Measurements from ENCODE around the gene EVC.
"Not testable (repeated sequence)": the region's sequence is repeated elsewhere in the genome, so short reads cannot be mapped to it uniquely, and the experiment has no call there.

The EVC gene

DNA sequence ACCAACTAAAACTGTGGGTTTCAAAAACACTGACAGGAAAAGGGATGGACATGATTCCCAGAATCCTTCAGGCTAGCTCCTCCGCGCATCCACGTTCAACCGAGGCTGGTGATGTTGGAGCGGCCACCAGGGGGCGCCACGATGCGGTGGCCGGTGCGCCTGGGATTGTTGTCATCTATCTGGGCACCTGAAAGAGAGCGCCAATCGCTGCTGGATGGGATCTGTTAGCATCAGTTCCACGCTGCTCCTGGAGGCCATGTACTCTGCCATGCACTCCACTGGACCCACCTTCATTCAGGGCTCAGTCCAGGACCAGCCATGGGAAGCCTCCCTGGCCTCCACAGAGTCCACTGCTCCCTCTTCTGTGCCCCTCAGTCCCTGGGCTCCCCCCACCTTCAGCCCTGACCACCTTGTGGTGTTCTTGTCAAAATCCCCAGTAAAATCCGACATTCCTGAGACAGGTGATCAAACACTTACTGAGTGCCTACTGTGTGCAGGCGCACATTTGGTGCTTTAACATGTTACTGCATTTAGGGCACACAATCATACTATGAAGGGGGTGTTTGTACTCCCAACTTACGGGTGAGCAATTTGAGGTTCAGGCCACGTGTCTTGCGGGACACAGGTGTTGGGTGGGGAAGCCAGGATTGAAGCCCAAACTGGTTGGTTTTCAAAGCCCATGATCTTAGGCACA, 110.8 kb downstream of the EVC start:
- no peak for DNase-seq

DNA sequence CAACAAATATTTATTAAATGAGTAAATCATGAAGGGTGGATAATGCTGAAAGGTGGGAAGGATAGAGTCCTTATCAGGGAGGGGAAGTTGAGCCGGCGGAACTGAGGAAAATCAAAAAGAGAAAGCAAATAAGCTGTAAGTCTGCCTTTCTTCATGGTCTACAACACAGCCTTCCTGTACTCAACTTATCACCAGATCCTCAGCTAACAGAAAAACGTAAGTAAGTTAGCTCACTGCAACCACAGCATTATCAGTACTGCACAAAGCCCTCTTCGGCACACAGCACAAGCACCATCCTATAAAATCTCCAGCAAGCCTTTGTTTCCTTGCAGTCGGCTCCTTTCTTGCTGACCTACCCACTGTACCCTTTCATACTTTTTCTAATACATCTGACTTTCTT, 111.6 kb downstream of the EVC start:
- no peak for DNase-seq

DNA sequence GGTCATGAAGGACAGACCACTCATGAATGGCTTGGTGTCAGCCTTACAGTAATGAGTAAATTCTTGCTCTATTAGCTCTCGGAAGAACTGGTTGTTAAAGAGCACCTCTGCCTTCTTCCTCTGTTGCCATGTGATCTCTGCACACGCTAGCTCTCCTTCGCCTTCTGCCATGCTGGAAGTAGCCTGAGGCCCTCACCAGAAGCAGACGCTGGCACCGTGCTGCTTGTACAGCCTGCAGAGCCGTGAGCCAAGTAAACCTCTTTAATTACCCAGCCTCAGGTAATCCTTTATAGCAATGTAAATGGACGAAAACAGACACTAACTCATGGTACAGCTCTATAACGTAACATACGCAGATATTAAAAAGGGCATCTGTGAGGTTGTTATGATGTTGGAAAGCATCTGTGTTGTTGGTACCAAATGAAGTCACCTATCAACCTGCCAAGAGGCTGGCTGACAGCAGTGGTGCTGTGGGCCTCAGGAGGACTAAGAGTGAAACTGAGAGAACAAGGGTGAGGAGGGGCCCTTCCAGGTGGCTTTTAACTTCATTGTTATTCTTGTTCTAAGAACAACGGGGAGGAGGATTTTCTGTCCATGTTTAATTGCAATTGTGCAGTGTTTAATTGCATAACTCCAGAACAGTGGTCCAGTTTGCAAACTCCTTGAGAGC, 112.7 kb downstream of the EVC start:
- DNase-seq: no peak

DNA sequence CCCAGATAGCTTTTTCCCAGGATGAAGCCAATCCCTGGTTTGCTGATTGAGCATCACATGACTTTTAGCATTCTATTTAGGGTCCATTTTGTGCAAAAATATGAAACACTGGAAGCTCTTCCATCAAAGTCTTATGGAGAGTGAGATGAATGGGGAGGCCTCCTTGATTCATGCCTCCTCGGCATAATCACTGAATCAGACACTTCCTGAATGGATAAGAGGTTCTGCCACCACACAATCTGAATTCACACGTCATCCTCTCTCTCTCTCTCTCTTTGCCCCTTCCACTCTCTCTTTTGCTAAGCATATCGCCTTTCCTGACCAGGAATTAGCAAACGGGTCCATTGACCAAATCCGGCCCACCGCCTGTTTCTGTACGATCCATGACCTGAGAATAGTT, 113.2 kb downstream of the EVC start:
- no peak for DNase-seq

DNA sequence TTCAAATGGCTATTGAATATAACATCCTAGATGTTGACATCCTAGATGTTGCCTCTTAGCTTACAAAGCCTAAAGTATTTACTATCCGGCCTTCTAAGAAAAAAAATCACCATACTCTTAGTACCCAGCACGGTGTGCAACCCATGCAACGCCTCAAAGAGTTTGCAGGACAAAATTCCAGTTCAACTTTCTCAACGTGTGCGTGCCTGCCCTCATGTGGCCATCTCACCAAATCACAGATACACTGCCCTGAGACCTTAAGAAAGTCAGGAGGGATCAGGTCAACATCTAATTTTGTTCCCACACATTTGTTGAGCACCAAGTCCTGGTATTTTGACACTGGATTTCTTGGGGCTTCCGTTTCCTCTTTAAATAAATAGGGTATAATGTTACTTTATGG, 113.6 kb downstream of the EVC start:
- DNase-seq: no peak

DNA sequence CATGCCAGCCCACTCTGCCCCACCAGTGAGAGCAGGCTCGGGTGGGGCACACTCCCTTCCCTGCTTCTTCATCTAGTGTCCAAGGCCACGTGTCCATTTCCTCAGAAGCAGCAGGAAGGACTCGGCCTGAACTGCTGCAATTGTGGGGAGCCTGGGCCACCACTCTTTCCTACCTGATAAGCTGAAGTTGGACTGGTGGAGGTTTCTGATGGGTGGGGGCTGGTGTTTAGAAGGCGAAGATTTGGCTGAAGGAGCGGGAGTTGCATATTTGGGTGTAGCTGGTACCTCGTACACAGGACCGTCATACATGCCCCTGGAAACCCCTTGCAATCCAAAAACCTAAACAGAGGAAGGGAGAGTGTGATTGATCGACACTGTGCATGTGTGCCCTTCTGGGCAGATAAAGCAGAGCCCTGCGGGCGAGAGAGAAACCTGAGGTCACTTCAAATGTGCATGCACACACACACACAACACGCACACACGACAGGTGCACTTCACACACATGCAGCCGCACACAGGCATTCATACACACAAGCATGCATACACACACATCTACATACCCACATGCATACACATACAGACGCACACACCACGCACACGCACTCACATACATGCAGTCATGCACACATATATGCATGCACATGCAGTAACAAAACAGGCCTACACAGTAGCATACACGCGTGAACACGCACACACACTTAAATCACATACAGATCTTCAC, 114.5 kb downstream of the EVC start:
- DNase-seq: no peak

DNA sequence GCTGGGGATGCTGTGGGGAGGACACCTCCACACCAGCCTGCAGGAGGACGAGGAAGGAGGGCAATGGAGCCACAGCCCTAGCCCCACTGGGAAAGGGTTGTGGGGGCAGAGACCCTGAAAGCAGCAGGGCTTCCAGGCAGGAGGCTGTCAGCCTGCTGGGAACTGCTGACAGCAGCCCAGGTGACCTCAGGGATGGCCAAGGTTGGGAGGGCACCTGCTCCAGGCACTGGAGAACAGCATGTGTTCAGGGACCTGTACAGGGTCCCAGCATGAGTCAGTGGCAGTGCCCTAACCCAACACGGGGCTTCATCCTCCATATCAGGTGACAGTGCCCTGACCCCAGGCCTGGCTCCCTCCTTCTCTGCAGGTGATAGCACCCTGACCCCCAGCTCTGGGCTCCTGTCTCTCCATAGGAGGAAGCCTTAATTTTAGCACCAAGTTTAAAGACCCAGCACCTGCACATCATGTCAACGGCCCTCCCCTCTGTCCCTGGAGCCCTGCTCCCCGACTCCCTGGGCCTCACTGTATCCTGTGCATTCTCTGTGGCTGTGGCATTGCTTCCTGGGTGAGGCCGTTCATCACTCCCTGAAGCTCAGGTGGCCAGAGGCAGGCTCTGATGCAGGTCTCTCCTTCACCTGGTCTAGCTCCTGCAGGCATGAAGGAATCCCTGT, 115.6 kb downstream of the EVC start:
- DNase-seq: no peak

DNA sequence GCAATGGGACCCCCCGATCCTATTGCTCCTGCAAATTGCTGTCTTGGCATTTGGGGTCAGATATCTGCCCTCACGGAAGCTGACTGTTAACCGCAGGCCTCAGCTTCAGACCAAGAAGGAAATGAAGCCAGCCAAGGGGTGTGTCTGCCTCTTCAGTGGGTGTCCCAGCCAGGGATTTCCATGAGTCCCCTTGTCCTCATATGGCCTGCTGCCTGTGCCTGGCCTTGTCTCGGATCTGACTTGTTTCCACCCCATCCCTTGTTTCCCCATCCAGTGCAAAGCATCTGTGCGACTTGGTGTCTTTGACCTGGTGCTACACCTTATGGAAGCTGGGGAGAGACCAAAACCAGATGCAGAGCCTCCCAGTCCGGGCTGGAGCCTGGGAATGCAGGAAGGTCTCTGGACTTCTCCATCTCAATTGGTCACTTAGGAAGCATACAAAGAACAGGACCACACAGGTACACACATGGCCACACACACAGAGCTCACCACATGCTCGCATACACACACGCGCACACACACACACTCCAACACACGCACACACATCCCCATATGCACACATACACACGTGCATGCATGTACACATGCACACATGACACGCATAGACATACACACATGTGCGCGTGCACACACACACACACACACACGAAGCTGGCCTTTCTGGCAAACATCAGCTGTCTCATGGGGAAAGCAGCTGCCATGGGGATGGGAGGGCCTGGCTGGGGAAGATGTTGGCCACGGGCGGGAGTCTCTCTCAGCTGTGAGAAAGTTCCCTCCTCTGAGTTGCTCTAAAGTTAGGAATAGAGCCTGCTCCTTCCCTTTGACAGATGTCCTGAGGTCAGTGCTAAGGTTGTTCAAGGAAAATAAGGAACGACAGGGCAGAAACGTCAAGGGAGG, 116.4 kb downstream of the EVC start:
- DNase-seq: no peak

DNA sequence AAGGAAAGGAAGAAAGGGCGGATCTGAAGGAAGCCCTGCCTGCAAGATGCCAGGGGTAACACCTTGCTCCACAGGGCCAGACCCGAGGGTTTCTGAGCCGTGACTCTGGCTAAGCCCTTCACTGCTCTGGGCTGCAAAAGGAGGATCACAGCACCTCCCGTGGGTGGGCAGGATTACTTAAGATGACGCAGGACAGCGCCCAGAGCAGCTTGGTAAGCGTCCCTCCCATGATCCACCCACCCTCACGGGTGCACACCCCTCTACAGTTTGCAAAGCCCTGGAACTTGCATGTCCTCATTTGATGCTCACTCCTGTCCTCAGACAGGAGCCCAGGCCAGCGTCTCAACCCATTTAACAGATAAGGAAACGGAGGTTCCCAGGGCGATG, 117.0 kb downstream of the EVC start:
- no peak for DNase-seq

DNA sequence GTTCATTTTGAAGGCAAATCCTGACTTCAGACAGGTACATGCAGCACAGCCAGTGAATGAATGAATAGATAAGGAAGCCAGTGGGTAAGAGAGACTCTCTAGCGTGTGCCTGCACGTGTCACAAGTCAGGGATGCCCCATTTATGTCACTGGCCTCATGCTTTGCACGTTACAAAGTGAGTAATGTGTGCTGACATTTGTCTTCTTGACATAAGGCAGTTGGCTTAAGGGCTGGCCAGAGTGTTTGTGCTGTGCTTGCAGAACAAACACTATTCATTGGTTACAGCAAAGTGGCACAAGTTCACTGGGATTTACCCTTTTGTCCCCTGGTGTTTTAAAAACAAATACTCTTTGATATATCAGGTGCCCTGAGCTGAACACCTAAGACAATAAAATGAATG, 125.9 kb downstream of the EVC start:
- DNase-seq: no peak

DNA sequence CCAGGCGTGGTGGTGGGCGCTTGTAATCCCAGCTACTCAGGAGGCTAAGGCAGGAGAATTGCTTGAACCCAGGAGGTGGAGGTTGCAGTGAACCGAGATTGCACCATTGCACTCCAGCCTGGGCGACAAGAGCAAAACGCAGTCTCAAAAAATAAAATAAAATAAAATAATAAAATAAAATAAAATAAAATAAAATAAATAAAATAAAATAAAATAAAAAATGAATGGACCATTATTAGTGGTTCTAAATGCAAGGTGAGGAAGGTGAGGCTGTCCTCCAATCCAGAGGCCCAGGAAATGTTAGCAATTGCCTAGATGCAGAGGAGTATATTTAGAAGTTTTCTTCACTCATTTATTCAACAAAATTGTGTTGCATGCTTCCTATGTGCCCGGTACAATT, 126.5 kb downstream of the EVC start:
- DNase-seq: not testable (repeated sequence)

DNA sequence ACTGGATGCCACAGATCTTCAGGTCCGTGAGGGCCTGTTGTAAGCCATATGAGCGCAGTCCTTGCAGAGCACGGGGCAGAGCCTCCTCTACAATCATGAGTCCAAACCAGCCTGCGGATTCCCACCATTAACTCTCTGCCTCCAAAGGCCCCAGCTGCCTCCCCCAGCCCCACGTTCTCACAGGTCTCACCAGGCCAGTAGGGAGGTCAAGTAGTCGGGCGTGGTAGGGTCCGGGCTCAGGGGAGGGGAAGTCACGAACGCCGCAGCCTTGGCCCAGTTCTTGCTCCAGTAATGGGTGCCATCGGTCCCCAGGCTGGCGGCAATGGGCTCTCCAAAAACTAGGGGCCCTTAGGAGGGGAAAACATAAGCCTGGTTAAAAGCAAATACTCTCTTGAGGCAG, 128.3 kb downstream of the EVC start:
- DNase-seq: no peak

DNA sequence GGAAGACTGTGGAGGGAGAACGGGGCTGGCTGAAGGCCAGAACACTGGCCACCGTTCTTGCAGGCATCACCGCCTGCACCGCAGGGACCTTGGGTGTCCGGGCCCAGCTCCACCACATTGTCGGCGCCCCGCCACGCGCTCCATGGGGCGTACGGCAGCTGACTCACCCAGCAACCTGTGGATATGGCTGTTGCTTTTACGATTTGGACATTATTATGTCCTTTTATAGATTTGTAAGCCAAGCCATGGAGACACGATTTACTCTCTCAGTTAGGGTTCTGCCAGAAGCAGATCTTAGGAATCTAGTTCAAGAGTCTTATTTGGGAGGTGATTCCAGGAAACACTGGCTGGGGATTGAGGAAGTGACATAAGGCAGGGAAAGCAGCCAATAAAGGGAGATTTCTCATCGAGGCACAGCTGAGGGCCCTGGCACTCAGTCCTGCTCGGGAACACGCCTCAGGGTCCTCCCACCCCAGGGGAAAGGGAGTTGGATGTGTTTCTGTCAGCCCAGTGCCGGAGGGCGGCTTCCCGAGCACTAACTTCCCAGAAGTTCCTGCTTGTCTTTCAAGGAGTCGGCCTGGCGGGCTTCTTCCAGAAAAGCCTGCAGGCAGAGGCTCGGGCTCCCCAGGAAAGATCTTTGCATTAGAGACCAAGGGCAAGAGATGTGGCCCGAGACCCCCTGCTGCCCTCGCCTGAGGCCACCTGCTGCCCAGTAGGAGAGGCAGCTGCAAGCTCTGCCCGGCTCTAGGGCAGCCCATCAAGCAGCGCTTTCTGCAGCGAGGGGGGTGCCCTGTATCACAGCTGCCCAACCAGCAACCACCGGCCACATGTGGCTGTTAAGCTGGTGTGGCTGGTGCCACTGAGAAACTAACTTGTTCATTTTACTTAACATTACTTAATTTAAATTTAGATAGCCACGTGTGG, 129.0 kb downstream of the EVC start:
- no peak for DNase-seq

DNA sequence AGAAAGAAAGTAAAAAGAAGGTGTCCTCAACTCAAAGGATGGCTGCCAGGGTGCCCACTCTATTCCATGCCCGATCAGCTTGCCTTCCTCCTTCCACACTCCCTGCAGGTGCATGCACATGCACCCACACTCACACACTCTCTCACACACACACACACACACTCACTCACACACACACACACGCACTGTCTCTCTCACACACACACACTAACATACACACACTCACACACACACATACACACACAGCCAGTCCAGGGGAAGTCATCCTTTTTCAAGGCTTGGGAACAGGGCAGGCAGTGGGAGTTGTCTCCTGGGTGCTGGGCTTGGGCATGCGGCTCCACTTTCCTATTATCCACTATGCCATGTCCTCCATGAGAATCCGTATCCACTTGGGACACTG, 131.5 kb downstream of the EVC start:
- no peak for DNase-seq

DNA sequence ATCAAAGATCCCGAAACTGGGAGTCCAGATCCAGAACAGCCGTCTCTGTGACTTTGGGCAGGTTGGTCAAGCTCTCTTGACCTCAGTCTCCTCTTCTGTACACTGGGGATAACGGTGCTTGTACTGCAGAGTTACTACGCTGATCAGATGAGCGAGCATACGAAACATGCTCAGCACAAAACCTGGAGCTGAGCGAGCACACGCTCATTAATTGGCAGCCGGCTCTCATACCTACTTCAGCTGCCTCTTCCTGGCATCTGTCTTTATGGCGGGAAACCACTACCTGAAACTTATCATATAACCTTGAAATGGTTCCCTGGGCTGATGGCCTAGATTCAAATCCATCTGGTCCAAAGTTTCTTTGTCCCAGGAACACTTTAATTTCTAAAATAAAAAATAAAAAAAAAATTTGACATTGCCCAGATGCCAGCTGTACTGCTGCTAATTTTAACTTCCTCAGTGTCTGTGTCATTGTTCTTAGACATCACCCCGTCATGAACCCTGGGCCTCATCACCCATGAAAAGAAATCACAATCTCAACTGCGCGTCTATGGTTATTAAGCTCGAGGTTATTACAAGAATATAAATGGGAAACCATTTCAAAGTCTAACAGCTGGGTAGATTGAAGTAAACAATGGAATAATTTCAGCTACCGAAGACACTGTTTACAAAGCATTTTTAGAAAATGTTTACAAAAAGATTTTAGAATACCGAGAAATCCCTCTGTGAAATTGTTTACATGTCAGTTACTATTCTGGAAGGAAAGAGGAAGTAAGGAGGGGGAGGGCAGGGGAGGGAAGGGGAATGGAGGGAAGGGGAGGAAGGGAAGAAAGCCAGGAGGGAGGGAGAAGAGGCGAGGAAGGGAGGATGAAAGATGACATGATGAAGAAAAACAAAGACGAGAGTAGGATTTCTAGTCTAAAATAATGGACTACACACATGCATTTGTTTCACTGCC, 132.9 kb downstream of the EVC start:
- DNase-seq: no peak

DNA sequence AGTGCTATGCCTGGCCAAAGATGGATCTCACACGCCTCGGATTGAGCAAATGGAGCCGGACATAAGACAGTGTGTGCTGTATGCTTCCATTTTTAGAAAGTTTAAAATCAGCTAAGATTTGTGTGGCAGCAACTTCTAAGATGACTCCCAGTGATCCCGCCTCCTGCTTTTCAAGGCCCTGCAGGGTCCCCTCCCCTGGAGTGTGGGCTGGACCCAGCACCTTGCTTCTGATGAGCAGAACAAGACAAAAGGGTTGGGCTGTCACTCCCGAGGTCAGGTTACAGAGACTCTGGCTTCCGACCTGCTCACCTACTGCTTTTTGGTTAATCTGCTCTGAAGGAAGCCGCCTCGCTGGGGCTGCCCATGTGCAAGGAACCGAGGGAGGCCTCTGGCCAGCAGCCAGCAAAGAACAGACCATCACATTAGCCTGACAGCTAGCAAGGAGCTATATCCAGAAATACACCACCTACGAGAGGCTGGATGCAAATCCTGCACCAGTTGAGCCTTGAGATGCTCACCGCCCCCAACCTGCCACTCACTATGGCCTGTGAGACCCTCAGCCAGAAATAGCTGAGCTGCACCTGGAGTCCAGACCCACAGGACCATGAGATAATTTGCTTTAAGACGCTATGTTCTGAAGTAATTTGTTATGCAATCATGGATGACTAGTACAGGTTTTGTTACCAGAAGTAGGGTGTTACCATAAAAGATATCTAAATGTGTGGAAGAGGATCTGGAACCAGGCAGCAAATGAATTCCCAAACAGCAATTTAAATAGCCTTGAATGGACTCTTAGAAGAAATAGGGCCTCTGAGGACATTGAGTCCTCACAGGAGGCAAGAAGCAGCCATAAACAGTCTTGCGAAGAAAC, 134.3 kb downstream of the EVC start:
- DNase-seq: no peak

DNA sequence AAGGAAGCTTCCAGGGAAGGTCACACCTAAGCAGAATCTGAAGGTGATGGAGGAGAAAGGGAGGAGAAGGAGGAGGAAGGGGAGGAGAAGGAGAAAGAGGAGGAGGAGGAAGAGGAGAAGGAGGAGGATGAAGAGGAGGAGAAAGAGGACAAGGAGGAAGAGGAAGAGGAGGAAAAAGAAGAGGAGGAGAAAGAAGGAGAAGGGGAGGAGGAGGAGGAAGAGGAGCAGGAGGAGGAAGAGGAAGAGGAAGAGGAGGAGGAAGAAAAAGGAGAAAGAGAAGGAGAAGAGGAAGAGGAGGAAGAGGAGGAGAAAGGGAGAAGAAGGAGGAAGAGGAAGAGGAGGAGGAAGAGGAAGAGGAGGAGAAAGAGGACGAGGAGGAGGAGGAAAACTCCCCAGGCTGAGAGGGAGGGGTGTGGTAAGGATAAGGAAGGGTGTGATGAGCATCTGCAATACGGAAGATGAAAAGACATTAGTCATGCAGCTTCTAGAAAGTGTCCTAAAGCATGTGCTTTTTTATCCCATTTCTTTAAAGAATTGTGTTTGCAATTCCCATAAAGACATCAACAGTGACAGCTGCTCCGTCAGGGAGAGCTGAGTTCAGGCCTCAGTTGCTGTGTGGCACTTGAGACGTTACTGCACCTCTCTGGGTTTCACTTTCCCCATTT, 140.8 kb downstream of the EVC start:
- DNase-seq: no peak

DNA sequence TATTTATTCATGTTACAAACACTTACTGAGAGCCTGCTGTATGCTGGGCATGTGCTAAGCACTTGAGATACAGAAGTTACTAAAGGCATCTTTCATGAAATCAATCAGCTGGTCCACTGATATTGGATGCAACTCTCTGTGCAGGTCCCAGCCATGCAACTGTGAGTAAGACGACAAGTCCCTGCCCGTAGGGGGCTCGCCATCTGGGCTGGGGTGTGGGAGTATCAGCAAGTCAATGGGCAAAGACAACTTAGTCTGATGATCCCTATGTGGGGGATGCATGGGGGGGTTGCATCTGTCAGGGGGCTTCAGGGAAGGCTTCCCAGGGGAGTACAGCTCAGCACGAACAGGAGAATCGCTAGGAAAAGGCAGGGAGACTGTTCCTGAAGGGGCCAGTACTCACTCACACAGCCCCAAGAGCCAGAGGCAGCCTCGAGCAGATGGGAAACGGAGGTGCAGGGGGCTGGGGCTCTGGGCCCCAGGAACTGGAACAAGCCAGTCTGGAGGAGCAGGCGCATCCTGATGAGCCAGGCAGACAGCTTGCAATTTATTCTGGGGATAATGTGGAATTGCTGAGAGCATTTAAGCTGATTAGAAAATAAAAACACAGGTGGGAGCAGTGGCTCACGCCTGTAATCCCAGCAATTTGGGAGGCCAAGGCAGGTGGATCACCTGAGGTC, 141.7 kb downstream of the EVC start:
- DNase-seq: no peak

All from CD4-positive, alpha-beta T cell treated with Interleukin-17A for 4 hours (primary cell).